KG1 (cell line): Measurements from ENCODE around the gene ATP2B1.

ENCODE experiments used
- DNase-seq: peaks from one replicate; lab custom pipeline; 2025; lab: John Stamatoyannopoulos, UW

The ATP2B1 gene

GRCh38 chr12:89539426-89540223, 169.0 kb downstream of the ATP2B1 start:
- DNase-seq: no peak

- no peak for DNase-seq
Observed at GRCh38 chr12:89538897-89539296, 169.7 kb downstream of the ATP2B1 start.
